Stimulated activated CD8-positive, alpha-beta memory T cell treated with anti-CD3 and anti-CD28 coated beads, Interleukin-15, amount 100 ng/mL, for 48 hours (primary cell): Measurements from ENCODE around the gene LRRC57.
"Not testable (repeated sequence)": the region's sequence is repeated elsewhere in the genome, so short reads cannot be mapped to it uniquely, and the experiment has no call there.

Experiments
- DNase-seq, 2 donors: peaks; one replicate each; pipeline ENCODE4 v3.0.0-alpha.2; 2020; ENCODE audit warnings: low read depth in 2 of 2

LRRC57 gene

GRCh38 chr15:42548249-42549031 lies at the start of gene LRRC57, which contains the start of gene HAUS2:
Gene LRRC57 (minus strand): TSS chr15:42548793. CDS start chr15:42548434, 359 bp downstream.
Gene HAUS2 (plus strand): TSS chr15:42548838. CDS start chr15:42548873, 35 bp downstream.
- peak; percentile 80 to 85 for DNase-seq

- no peak for DNase-seq
These were observed 47.1 kb upstream of the LRRC57 start for GRCh38 chr15:42595626-42596240.

- DNase-seq = no peak
These were observed 45.5 kb upstream of the LRRC57 start for GRCh38 chr15:42594095-42594494.

GRCh38 chr15:42593143-42593542 lies 44.5 kb upstream of the LRRC57 start:
- DNase-seq = no peak

- DNase-seq = no peak
These were observed 44.1 kb upstream of the LRRC57 start for GRCh38 chr15:42592716-42593115.

- DNase-seq = no peak
These were observed 42.8 kb upstream of the LRRC57 start for GRCh38 chr15:42591238-42591934.

- DNase-seq = no peak
These were observed 42.1 kb upstream of the LRRC57 start for GRCh38 chr15:42590619-42591237.

- DNase-seq = no peak
These were observed 35.6 kb upstream of the LRRC57 start for GRCh38 chr15:42584031-42584765.

GRCh38 chr15:42582569-42583375 lies 34.2 kb upstream of the LRRC57 start:
- no peak for DNase-seq

- peak; percentile 66 to 72 for DNase-seq
These were observed 32.7 kb upstream of the LRRC57 start for GRCh38 chr15:42581272-42581730.

GRCh38 chr15:42578984-42579537 lies 30.5 kb upstream of the LRRC57 start:
- DNase-seq = no peak

- no peak for DNase-seq
These were observed 29.0 kb upstream of the LRRC57 start for GRCh38 chr15:42577514-42578031.

- no peak for DNase-seq
These were observed 28.2 kb upstream of the LRRC57 start for GRCh38 chr15:42576776-42577175.

GRCh38 chr15:42576040-42576594 lies 27.5 kb upstream of the LRRC57 start:
- DNase-seq = no peak

GRCh38 chr15:42575188-42576039 lies 26.8 kb upstream of the LRRC57 start, which contains the start of gene STARD9:
Gene STARD9 (plus strand): TSS chr15:42575606. CDS start chr15:42575716, 110 bp downstream.
- DNase-seq = peak; percentile 93 to 95

- DNase-seq = no peak
These were observed 10.1 kb upstream of the LRRC57 start for GRCh38 chr15:42558739-42559138.

GRCh38 chr15:42556550-42557207 lies 8.1 kb upstream of the LRRC57 start:
- not testable (repeated sequence) for DNase-seq

- DNase-seq = no peak
These were observed 5.0 kb upstream of the LRRC57 start for GRCh38 chr15:42553554-42553953.
